NCI-H2196 (cell line): ENCODE data around the gene ATP8B3.
A peak's percentile ranks its signal among the peaks of the same experiment; 100 is the strongest.
"Not testable (repeated sequence)": the region's sequence is repeated elsewhere in the genome, so short reads cannot be mapped to it uniquely, and the experiment has no call there.

Experiments used
- DNase-seq: peaks from one replicate; lab custom pipeline; 2025; ENCODE audit not compliant: unreplicated experiment; lab: John Stamatoyannopoulos, UW

ATP8B3 gene

GRCh38 chr19:1774989-1775772 is 36.9 kb downstream of the ATP8B3 start:
- DNase-seq, result no peak

GRCh38 chr19:1773184-1773583 is 38.9 kb downstream of the ATP8B3 start:
- DNase-seq, result no peak

GRCh38 chr19:1770866-1771576 is 41.1 kb downstream of the ATP8B3 start:
- no peak for DNase-seq

GRCh38 chr19:1769645-1769985 is 42.5 kb downstream of the ATP8B3 start:
- DNase-seq, result no peak

GRCh38 chr19:1768918-1769644 is 43.0 kb downstream of the ATP8B3 start:
- DNase-seq, result no peak

GRCh38 chr19:1768248-1768647 is 43.8 kb downstream of the ATP8B3 start:
- no peak for DNase-seq

- DNase-seq, result peak; percentile 41
Observed at GRCh38 chr19:1767464-1767933, 44.6 kb downstream of the ATP8B3 start.

- no peak for DNase-seq
Observed at GRCh38 chr19:1766800-1767352, 45.2 kb downstream of the ATP8B3 start.

- DNase-seq, result no peak
Observed at GRCh38 chr19:1765904-1766799, 45.9 kb downstream of the ATP8B3 start.

GRCh38 chr19:1765232-1765903 is 46.7 kb downstream of the ATP8B3 start:
- DNase-seq, result no peak

GRCh38 chr19:1764729-1765128 is 47.3 kb downstream of the ATP8B3 start:
- DNase-seq, result no peak

GRCh38 chr19:1763648-1764639 is 48.1 kb downstream of the ATP8B3 start:
- no peak for DNase-seq

- no peak for DNase-seq
Observed at GRCh38 chr19:1762243-1763117, 49.6 kb downstream of the ATP8B3 start.

- no peak for DNase-seq
Observed at GRCh38 chr19:1761528-1762242, 50.4 kb downstream of the ATP8B3 start.

- not testable (repeated sequence) for DNase-seq
Observed at GRCh38 chr19:1760786-1761527, 51.1 kb downstream of the ATP8B3 start.

- DNase-seq, result no peak
Observed at GRCh38 chr19:1760020-1760419, 52.1 kb downstream of the ATP8B3 start.
